ENCODE data around the gene KCNIP1.
A peak's percentile ranks its signal among the peaks of the same experiment; 100 is the strongest.

The KCNIP1 gene

DNA sequence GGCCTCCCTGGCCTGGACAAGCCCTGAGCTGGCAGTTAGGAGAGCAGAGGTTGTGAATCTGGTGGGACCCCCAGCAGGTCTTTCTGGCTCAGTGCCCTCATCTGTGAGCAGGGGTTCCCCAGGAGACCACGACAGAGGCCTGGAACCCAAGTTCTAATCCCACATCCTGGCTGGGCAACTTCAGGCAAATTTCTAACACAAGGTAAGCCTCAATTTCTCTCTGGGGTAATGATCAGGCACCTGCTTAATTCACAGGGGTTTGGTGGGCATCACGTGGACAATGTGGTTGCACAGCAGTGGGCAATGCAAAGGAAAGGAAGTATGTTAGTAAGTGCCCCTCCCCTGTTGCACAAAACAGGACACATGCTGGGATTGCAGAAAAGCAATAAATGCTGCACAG lies 1.9 kb upstream of the KCNIP1 start:
- no peak overlapping the region for H3K4me3 ChIP-seq (ENCODE audit: low read depth, low read length)
- no peak for DNase-seq (ENCODE audit: low read depth)

DNA sequence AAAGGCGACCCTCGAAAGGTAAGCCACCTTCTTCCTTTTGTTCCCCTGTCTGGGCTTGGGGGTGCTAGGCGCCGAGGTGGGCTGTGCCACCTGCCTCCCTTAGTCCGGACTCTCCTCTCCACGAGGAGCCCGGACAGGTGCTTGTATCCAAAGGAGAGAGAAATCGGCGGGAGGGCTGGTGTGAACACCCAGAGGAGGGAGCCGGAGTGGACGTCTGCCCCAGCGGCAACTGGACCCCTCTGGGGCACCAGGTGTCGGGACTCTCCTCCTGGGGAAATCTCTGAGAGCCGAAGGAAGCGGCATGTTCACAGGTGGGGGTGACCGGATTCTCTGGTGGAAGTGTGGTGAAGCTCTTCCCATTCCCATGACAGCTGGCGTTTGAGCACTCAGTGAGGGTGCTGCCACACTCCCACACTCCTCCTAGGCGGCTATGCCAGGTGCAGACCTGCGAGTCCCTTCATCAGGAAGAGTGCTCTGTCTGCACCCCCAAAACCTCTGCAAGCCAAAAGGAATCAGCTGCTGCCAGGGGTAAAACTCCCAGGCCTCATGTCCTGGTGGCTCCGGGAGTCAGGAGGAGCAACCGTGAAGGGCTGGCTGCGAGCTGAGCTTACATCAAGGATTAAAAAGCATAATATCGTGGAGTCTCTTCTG lies 921 bp downstream of the KCNIP1 start:
- no peak overlapping the region for H3K4me3 ChIP-seq (ENCODE audit: low read depth, low read length)
- DNase-seq (ENCODE audit: low read depth), result no peak

DNA sequence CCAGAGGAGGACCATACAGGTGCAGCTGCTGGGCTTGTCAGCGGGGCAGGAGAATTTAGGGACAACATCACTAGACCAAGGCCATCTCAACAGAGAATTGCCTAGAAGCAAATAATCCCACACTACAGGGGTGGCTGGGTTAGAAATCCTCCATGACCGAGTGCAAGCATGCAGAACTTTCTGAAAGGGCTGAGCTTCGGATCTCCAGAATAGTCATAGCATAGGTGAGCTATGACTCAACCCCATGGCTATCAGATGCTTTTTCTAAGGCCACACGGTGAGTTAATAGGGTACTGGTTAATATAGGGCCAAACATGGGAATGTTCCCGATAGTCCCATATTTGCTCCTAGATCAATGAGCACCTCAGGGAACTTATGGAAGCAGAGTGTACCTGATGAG lies 4.2 kb downstream of the KCNIP1 start:
- DNase-seq (ENCODE audit: low read depth), result no peak
- H3K4me3 ChIP-seq (ENCODE audit: low read depth, low read length), result no peak overlapping the region

DNA sequence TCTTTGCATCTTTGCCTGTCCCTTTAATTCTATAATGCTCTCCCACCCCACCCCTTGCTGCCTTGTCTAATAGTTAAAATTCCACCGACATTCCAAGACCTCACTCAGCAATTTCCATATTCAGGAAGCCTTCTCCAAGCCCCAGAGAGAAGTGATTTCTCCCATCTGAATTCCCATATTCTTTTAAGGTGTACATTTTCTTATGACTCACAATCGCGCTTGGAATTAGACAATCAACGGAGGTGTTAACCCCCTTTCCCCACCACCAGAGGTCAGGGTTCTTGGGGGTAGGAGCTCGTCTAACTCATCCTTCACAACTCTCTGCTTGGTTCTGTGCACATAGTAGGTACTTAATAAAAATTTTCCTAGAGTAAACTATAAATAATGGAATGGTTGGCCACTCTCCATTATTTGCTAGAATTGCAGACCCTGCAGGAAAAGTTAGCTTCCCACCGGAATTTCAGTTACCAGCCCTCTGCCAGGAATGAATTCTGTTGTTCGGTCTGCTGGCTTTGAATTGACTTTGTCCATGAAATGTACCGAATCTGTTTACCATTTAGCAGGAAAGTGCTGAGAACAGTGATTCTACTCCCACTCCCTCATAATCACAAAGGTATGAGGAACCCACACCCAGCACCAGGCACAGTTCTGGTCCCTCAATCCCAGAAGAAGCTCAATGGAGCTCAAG lies 5.0 kb downstream of the KCNIP1 start:
- H3K4me3 ChIP-seq (ENCODE audit: low read depth, low read length), result no peak overlapping the region
- DNase-seq (ENCODE audit: low read depth), result no peak

DNA sequence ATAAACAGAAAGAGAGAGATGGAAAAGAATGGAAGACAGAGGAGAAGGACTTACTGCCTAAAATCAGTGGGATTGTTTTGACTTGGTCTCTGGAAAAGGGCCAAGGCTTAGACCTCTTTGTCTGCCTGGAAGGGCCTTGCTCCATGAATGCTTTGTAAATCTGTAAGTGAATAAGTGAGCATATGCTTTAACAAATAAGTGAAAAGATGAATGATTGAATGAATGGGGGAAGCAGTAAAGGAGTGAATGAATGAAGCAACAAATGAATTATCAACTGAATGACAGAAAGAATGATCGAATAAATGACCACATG lies 5.5 kb downstream of the KCNIP1 start:
- DNase-seq (ENCODE audit: low read depth), result no peak
- H3K4me3 ChIP-seq (ENCODE audit: low read depth, low read length), result no peak overlapping the region

DNA sequence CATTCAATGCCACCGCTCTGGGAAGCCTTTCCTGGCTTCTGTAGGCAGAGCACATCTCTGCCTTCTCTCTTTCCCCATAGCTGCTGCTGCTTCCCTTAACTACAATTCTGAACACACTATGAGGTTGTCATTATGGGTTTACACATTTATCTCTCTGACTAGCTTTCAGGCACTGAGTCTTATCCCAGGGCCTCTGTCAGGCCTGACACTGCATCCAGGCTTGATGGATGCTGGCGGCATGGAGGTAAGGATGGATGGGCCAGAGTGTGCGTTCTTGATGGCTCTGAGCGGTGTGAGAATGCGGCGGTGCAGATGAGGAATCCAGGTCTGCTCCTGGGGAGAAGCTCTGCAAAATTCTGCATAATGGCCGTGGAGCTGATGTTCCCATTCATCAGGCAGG lies 6.3 kb downstream of the KCNIP1 start:
- H3K4me3 ChIP-seq (ENCODE audit: low read depth, low read length), result no peak overlapping the region
- no peak for DNase-seq (ENCODE audit: low read depth)

DNA sequence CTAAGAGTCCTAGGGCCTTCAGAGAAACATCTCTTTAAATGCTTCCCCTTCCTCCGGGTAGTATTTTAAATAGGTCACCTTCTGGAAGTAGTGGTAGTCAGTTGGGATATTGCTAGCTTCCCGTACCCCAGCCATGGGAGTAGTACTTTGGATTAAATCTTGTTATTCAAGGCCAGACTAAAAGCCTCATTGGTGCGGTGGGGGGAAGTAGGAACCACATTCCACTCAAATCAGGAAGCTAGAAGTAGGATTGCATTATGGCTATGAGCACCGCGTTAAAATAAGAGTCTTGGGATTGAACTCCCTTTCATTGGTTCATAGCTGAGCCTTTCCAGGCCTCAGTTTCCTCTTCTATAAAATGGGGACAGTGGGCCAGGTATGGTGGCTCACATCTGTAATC lies 6.7 kb downstream of the KCNIP1 start:
- no peak for DNase-seq (ENCODE audit: low read depth)
- H3K4me3 ChIP-seq (ENCODE audit: low read depth, low read length), result no peak overlapping the region

DNA sequence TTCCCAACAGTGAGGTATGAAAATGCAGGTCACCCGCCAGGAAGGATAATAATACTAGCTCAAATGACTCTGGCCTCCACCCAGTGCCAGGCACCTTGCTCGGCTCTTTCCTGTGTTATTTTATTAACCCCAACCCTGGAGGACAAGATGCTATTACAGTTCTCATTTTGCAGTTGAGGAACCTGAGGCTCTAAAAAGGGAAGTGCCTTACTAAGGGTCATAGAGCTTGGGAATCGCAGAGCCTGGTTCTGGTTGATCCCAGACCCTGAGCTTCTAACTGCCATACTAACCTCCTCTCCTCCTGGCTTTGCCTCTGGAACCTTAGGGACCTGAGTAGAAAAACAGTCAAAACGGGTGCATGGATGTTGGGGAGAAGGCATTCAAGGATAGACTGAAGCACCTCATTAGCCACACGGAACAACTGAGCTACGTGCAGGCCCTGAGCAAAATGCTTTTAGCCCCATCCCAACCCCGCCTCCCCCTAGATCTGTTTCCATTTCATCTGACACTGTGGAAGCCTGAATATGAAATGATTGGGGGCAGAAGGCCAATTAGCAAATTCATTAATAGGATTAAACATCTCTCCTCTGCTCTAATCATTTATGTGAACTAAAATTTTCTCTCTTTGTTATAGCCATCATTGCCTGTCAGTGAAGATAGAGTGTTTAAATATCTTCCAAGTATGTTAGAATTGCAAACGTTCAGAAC lies 7.9 kb downstream of the KCNIP1 start:
- DNase-seq (ENCODE audit: low read depth), result no peak
- H3K4me3 ChIP-seq (ENCODE audit: low read depth, low read length), result no peak overlapping the region

DNA sequence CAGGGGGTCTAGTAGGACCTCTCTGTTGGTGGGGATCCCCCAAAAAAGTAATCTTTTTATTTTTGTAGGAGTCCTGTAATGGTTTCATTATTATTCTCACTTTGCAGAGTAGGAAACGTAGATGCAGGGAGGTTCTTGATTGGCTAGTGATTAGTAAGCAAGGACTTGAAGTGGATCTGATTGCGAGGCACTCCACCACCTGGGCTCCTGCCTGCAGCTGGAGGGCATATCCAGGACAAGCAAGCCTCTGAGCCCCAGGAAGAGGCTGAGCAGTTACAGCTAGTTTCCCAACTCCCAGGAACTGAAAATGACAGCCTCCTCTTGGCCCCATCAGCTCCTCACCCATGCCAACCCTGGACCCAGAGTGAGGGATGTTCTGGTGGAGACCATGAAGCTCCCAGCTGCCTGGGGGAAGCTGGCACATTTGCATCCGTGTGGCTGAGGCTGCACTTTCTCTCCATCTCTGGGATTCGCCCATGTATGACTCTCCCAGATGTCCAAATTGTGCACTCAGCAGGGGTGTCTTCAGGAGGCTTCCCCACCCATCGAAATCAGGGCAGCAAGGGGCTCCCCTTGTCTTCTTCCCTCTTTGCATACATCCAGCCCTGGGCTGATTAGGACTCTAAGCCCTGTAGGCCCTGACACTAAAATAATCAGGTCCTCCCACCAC lies 10.2 kb downstream of the KCNIP1 start:
- no peak for DNase-seq (ENCODE audit: low read depth)
- H3K4me3 ChIP-seq (ENCODE audit: low read depth, low read length), result no peak overlapping the region

DNA sequence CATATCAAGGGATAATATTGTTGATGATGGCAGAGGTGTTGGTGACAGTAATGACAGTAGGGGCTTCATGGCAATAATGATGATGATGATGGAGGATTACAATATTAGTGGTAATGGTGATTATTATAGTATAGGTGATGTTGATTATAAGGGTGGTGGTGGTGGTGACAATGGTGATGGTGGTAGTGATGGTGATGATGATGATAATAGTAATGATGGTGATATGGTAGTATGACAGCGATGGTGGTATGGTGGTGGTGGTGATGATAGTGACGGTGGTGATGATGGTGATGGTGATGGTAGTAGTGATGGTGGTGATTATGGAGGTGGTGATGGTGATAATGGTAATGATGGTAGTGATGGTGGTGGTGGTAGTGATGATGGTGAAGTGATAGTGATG lies 13.6 kb downstream of the KCNIP1 start:
- no peak overlapping the region for H3K4me3 ChIP-seq (ENCODE audit: low read depth, low read length)
- DNase-seq (ENCODE audit: low read depth), result no peak

DNA sequence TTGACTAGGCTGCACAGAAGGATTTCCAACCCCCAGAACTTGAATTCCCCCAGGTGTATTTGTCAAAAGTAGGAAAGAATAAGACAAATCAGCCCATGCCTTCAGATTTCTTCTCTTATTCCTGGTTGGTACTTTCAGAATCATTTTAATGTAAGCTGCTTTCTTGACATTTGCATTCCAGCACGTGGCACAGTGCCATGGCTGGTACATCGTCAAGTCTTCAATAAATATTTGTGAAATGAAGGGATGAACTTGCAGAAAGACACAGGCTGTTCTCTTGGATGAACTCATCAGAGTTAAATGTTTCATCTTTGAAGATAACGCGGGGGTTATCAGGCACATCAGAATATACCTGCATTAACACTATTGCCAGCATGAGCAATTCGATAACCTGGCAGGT lies 14.5 kb downstream of the KCNIP1 start:
- no peak for DNase-seq (ENCODE audit: low read depth)
- H3K4me3 ChIP-seq (ENCODE audit: low read depth, low read length), result no peak overlapping the region

DNA sequence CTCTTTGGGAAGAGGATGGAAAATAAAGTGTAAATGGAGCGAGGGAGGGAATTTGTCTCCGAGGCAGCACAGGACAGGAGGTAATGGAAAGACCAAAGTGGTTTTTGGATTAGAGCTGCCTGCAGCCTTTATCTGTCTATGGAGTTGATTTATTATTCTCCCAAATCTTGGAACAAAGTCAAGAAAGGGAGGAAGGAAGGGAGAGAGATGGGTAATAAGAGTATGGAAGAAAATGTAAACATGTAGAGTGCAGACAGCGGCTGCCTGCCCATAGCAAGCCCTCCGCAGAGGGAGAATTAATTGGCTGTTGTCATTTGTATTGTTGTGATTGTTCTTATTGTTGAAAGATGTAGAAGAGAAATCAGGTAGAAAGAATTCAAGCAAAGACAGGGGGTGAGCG lies 15.7 kb downstream of the KCNIP1 start:
- no peak for DNase-seq (ENCODE audit: low read depth)

DNA sequence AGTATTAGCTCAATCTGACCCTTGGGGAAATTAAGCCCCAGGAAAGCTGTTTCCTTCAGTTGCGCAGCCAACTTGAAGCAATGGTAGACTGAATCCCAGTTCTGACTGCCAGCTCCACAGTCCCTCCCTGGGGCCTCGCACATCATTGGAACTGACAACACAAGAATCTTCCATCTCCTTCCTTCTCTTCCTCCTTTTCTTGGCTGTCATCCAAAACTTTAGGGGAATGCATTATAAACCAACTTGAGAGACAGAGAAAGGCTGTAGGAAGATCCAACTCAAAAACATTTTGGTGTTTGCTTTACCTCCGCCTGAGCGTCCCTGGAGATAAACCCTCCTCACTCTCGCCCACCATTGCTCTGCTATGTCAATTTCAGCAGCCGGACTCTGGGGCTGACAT lies 16.6 kb downstream of the KCNIP1 start:
- no peak overlapping the region for H3K4me3 ChIP-seq (ENCODE audit: low read depth, low read length)
- DNase-seq (ENCODE audit: low read depth), result no peak

More for the DNA sequence above, 15.7 kb downstream of the KCNIP1 start:
- H3K4me3 ChIP-seq (ENCODE audit: low read depth, low read length), result no peak overlapping the region

DNA sequence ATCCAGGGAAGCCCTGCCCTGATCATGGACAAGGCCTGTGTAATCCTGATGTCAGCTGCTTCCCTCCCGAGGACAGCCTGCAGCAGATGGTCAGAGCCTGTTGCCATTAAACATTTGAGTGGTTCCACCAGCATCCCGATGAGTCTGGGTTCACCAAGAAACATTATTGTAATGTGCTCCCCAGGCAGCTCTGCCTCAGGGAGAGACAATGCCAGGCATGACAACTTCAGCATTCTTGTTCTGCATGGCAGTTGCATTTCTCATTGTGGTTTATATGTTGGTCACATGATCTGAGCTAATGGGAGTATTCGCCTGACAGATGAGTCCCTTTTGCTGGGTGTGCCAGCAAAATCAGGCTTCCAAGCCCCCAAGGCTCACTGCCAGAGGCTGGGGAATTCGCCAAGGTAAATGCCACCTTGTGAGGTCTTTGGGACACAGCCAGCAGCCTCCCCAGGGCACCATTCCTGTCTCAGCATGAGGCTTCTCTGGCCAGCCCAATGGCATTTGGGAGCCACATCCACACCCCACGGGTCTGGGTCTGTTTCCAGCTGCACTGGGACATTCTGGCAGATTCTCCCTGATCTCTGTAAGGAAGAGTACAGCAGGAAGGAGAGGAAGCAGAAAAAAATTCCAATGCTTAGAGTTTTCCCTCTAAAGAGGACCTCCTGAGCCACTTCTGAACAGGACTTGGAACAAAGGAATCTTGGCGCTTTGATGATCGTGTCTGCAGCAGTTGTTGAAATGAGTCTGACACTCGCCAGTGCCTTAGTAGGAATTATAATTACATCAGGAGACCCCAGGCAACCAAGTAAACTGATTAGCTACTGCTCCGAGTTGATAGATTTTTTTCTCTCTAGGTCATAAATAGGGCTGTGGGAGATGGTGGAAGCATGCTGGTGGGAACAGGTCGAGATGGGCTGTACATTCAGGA lies 18.7 kb downstream of the KCNIP1 start:
- DNase-seq (ENCODE audit: low read depth), result peak; percentile 25
- H3K4me3 ChIP-seq (ENCODE audit: low read depth, low read length), result no peak overlapping the region

DNA sequence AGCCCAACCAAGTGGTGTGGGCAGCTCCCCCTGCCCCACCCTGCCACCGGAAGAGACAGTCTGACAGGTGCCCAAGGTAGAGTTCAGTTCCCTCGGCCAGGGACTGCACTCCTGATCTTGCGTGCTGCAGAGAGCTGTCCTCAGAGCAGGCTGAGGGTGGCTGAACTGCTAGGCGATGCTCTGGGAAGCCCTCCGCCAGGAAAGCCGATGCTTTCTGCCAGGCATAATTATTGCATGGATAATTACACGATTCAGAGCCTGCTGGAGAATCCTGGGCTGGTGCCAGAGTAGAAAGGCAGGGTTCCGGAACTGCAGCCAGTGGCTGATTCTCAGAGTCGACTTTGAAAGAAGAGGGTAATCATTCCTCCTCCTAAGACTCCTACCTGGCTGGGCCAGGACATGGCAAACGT lies 19.3 kb downstream of the KCNIP1 start:
- no peak for DNase-seq (ENCODE audit: low read depth)
- H3K4me3 ChIP-seq (ENCODE audit: low read depth, low read length), result no peak overlapping the region

DNA sequence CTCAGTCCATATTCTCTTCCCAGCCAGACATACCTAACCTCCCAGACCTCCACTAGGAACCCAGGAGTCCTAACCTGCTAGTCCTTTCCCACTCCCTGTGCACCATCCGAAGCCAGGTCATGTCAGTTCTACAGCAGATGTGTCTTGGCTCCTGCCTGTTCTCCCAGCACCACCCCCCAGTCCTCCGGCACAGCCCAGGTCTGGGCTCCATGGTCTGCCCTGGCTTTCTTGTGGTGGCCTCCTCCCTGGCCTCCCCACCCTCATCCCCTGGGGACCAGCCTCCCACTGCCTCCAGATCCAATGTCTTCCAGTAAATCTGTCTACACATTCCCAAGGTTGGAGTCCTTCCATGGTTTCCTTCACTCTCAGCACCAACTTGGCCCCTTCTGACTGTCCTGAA lies 20.0 kb downstream of the KCNIP1 start:
- DNase-seq (ENCODE audit: low read depth), result no peak
- no peak overlapping the region for H3K4me3 ChIP-seq (ENCODE audit: low read depth, low read length)

DNA sequence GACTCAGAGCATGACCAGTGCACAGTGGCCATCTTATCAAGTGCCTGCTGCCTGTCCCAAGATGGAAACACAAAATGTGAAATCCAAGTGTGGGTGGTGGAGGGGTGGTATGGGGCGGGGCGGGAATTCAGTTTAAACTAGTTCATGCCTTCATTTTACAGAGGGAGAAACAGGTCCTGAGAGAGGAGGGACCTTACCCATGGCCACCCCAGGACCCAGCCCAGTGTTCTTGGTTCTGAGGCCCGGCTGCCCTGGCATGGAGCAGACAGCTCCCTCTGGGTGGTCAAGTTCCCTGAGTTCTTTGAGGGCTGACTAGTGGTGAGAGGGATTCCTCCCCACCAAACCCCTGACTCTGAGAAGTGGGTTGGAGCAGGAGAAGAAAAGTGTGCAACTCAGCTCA lies 20.8 kb downstream of the KCNIP1 start:
- no peak overlapping the region for H3K4me3 ChIP-seq (ENCODE audit: low read depth, low read length)
- DNase-seq (ENCODE audit: low read depth), result no peak

DNA sequence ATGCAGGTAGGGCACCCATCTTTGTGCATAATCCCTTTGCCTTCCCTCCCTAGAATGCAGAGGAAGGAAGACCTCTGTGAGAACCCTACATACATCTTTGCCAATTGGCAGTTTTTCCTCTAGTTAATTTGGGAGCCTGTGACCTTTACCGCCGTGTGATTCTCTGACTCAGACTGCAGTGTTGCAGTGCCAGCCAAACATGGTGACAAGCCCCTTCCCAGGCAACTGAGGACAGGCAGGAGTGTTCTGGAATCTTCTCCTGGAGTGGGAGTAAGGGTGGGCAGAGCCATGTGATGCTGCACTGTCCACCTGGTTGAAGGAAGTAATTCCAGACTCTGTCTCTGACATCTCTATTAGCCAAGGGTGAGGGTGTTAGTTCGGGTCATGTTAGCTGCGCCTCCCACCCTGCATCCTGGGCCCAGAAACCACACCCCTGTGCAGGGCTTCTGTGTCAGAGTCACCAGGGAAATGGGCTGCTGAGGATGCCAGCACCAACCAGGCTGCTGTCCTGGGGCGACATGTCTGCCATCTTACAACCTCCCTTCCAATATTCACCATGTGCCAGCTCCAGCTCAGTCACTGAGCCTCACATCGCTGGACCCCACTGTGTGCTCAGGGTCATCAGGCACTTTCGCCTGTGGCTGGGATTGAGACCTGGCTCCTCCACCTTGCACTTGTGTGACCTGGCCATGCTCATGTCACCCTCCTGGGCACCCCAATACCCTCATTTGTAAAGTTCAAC lies 21.8 kb downstream of the KCNIP1 start:
- no peak for DNase-seq (ENCODE audit: low read depth)
- no peak overlapping the region for H3K4me3 ChIP-seq (ENCODE audit: low read depth, low read length)

DNA sequence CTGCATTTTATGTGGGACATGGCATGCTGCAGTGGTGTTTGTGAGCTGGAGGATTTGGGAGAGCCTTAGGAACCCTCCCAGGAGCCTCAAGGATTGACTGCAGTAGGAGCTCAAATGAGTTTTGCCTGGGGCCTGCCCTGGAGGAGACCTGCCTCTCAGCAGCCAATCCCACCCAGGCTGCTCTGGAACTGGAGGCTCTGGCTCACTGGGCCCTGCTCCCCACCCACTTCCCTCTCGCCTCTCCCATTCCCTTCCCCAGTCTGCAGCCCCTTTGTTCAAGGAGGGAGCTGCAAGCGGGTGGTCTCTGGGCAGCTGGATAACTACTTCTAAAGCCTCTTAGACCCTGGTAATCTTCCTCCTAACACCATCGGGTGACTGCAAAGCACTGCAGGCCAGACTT lies 24.2 kb downstream of the KCNIP1 start:
- DNase-seq (ENCODE audit: low read depth), result no peak
- no peak overlapping the region for H3K4me3 ChIP-seq (ENCODE audit: low read depth, low read length)

Data from skeletal muscle cell (primary cell).